ENCODE results near the gene SPECC1.
"Not testable (repeated sequence)": the region's sequence is repeated elsewhere in the genome, so short reads cannot be mapped to it uniquely, and the experiment has no call there.

SPECC1 gene

DNA sequence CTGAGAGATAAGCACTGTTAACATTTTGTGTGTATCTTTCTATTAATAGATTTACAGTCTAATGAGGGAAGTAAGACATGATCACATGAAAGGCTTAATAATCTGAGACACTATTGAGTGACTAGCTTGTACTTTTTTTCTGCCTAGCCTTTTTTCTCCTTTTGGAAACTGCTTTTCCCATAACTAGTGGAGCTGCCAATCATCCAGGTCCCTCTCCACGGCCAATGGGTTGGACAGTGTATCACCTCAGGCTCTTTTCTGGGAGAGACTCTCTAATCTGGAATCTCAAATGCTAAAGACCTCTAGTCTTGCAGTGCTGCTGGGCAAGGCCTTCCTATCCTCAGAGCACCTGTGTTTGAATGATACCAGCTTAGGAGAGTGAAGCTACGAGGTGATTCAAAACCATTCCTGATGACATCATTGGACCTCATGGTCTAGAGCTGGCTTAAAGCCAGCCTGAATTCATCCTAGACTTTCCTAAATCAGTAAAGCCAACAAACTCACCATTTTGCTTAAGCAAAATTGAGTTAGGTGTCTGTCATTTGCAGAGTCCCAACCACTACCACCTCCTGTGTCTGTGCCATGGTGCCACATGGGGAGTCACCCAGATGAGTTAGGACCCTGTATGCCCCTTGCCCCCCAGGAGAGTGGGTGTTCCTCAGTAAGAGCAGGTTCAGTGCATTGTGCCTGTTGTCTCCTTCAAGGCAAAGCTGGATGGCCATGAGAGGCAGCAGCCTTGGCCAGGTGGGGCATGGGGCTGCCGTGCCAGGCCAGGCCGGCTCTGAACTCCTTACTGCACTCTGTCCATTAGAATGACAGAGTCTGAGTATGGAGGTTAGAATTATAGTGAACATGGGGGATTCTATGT is 62.9 kb downstream of the SPECC1 start:
- no peak for DNase-seq

DNA sequence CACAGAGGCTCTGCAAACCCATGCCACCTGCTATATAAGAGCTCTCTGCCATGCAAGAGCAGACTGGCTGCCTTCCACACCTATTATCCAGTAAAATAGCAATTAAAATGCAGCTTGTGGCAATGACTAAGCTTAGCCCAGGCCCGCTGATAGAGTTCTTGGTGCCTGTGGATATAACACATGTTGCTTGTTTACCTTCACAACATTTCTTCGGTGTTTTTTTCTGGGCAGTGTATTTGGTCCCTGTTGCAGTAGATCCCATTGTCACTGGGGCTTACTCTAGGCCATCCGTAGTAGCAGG is 63.5 kb downstream of the SPECC1 start:
- no peak for DNase-seq

DNA sequence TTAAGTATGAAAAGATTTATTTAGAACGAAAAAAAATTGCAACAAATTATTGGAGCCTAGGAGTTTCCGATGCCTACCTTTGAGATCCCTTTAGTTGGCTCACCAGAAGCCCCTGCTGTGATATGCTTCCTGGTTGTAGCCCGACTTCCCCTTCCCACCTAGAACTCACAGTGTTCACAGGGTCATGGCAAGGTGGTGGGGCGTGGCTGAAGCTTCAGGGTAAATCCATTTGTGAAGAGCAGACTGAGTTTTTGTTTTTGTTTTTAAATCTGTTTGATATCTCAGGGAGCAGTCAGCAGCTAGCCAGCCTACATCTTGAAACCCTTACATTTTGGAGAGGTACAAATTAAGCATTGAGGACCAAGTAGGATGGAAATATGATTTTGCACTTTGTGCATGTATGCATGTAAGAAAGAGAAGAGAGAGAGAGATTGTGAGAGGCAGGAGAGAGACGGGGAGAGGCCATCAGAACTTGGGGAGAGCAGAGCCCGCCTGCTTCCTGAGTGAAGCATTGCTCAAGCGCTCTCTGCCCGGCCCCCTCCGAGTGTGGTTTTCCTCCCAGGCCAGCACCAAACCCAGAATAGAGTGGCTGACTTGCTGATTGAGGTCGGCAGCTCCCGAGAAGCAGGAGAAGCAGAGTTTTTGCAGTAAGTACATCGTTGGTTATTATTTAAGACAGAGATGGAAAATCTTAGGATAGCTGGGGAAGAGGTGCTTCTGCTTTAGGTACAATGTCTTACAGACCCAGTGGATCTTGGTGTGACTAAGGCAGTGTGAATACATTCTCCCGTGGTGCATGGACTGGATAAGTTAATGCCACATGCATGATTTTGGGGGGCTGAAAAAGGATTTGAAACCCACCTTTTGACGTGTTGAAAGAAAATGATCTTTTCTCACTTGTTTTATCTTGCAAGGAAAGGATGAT is 64.2 kb downstream of the SPECC1 start:
- peak; percentile 11 for DNase-seq

DNA sequence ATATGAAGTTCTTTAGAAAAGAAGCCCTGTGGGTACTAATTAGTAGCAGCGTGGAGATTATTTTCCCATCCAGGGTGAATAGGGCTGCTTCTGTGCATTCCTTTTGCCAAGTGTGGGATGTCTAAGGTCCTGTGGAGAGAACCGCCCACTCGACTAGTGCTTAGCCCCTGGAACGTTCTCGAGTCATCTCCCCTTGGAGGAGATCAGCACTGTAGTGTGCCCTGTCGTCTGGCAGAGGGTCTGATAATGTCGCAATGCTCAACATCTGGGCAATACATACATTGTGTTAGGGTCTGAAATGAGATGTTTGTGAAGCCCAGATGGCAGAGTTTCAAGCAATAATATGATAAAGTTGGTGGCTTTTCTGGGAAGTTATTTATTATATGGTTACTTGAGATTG is 64.8 kb downstream of the SPECC1 start:
- DNase-seq: no peak

DNA sequence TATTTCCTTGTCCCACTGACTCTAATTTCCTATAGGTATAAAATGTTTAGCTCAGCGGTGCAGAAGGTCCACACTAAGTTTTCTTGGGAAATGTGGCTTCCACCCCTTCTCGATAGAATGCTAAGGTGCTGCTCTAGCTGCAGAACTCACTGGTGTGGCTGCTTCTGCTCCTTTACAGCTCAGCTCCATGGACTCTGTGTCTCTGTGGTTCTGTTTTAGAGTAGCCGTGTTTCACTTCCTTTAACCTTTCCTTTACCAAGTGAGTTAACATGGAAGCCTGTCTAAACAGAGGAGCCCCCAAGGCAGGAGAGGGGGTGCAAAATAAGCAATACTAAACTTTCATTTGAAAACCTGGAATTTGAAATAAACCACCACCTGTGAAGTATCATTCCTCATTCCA is 65.3 kb downstream of the SPECC1 start:
- DNase-seq: no peak

DNA sequence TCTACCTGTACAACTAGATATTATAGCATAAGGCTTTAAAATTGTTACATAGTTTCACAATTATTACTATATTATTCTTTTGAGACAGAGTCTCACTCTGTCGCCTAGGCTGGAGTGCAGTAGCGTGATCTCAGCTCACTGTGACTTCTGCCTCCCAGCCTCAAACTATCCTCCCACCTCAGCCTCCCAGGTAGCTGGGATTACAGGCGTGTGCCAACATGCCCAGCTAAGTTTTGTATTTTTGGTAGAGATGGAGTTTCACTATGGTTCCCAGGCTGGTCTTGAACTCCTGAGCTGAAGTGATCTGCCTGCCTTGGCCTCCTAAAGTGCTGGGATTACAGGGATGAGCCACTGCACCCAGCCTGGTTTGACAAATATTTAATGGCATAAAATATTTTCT is 67.0 kb downstream of the SPECC1 start:
- DNase-seq: not testable (repeated sequence)

DNA sequence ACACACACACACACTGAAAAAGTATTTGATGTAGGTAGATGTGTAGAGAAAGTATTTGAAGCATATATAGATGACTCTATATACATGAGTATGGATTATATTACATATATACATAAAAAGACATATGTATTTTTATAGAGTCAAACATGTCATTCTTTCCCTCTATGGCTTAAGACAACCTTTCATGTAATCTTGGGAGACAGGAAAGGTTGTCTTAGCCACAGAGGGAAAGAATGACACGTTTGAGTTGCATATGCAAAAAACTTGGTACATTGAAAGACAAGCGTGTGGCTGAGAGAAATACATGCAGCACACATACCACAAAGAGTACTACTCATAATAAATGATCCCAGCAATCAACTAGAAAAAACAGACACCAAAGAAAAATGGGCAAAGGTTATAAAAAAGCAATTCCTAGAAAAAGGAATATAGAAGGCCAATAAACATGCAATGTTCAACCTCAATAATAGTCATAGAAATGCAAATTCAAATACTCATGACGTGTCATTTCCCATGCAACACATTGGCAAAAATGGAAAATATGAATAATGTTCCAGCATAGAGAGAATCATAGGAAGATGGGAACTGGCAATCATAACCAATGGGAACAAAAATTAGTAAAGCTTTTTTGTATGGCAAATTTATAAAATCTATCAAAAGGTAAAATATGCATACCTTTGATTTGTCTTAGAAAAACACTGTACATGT is 69.0 kb downstream of the SPECC1 start:
- DNase-seq: no peak

DNA sequence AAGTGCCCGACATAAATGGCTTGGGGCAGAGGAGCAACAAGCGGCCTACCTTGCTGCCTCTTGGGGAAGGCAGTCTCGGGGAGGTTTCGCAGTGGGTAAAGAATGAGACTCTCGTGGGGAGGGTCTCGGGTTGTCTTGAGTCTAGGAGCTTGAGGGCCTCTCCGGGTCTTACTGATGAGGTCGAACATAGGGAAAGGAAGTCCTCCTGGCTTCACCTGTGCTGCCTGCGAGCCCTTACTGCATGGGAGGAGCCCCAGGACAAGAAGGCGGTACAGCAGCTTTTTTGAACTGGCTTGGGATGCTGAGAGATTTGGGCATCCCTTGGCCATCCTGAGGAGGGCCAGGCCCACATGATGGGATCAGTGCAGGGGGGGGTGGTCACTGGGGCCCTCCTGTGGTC is 71.4 kb downstream of the SPECC1 start:
- no peak for DNase-seq

DNA sequence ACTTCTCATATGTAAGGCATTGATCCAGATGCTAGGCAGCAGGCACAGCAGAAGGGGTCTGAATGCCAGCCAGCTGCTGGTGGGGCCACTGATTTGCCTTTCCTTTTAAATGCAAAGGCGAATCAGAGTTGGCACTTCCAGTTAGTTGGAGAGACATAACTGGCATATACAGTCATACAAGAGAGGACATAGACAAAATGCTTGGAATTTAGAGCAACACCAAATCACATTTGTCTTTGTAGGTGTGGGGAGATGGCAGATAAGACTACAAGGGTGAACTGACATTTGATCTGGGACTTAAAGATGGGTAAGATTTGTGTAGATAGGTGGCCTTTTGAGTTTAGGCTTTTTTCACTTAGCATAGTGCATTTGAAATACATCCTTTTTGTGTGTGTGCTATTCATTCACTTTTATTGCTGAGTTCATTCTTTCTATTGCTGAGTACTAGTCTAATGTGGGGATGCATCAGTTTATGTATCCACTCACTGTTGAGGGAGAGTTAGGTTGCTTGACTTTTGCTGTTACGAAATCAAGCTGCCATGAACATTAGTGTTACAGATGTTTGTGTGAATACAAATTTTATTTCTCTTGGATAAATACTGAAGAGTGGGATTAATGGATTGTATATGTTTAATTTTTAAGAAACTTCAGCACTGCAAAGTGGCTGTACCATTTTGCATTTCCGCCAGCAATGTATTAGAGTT is 74.1 kb downstream of the SPECC1 start:
- DNase-seq: no peak

DNA sequence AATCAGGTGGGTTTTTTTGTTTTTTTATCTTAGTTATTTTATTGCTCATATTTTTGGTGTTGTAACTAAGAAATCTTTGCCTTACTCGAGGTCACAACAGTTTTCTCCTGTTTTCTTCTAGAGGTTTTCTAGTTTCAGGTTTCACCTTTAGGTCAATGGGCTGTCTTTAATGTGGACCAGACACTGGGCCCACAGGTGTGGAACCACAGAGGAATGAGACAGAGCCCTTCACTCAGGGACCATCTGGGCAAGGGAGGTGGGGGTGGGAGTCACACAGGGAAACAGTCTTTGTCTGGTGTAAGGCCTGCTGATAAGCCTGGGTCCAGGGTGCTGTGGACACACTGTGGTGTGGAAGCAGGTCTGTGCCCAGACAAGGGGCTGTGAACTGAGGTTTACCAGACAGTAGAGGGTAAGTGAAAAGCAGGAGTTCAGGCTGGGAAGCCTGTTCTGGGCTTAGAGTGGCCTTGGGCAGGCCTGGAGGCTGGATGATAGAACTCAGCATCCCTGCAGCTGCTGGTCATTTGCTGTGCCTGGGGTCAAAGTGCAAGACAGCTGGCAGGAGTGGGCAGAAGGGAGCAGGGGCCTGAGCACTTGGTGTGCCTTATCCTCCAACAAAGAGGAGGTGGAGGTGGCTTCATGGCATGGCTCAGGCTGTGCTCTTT is 75.6 kb downstream of the SPECC1 start:
- no peak for DNase-seq

DNA sequence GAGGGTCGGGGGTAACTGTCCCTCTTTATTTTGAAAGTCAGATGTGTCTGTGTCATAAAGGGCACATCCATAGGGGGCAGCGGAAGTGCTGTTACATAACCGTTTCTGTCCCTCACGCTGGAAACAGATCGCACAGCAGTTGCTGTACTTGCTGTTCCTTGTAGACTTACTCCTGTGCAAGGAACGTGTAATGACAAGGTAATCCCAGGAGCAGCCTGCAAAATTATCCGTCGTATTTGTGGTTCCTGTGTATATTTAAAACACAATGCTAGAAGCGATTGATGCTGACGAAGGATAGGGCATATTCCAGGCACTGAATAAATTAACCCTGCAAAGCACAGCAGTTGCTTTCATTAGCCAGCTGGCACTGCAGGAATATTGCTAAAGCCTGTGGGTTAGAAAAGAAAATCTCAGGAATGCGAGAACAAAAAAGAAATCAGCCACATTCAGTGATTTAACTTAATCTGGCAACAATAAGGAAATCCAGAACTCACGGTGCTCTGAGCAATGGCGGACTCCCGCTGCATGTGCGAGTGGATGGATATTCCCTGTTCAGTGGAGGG is 76.2 kb downstream of the SPECC1 start:
- DNase-seq: no peak

DNA sequence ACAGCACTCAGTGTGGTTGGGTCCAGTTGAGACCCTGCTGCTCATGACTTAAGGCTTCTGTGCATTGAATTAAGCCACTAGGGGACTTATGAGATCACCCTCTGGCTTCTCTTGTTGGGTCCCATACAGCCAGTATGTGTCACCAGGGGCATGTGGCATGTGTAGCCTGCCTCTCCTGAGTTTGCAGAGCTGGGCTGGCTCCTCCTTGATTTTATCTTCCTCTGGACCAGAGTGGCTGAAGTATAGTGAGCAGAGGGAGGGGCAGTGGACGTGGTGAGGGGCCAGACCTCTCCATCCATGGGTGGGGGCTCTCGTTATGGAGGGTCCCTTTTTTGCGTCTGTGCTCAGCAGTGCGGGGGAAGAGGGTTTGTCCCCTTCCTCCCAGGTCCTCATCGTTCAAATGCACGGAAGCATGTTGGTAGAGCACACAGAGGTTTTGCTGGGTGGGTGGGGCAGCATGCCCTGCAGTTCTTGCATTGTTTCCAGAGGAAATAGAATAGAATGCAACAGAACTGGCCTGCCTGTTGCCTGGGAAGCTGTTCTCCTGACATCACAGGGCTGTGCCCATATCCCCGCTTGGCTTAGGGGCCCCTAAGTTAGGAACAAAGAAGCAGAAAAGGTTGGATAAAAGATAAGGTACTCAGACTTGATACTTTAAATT is 77.4 kb downstream of the SPECC1 start:
- DNase-seq: no peak

DNA sequence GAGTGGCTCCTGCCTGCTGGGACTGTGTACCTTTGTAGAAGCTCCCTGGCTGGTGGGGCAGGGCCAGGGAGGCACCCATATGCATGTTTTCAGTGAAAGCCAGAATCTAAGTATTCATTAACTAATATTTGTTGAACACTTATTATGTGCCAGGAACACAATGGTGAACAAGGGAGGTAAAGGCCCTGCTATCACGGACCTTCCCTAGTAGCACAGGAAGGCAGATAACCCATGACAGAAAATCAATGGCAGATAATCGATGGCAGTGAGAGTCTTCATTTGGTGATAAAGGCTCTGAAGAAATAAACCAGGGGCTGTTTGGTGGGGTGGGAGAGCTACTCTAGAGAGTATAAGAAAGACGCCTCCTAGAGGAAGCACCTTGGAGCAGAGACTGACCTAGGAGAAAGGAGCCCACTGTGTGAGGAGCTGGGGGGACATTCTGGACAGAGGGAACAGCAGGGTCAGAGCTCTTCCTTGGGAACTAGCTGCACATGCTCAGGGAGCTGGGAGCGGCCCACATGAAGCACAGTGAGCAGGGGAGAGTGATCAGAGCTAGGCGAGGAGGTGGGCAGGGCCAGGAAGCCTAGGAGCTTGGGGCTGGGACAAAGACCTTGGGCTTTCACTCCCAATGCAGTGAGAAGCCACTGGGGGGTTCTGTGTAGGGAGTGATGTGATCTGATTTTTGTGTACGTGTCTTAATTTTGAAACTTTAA is 78.5 kb downstream of the SPECC1 start:
- no peak for DNase-seq

DNA sequence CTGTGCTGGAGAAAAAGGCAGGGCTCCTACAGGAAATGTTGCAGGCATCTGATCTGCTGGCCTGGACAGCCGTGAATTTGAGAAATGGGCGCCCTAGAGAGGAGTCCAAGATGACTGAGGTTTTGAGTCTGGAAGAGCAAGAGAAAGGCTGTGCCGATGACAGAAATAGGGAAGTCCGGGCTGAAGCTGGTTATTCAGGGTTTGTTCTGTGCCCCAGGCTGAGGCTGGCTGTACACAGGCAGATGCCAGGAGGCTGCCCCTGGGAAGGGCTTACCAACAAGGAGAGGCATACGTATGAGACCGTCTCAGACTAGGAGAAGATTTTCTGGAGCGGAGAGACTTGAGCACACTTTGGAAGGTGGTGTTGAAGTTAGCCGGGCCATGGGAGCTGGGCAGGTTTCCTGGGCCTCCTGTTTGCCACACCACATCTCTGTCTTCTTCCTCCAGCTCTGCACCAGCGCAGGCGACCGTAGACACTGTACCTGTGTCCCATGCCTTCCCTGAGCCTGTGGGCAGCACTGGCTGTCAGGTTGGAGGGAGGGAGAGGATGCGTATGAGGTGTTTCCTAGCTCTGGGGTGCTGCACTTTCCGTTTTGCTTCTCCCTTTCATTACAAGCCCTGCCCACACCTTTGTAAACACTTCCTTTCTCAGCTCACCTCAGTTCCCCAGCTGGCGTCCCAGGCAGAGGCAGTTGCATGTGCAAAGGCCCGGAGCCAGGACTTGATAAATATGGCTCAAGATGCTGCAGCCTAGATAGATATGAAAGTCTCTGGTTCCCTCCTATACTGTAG is 80.8 kb downstream of the SPECC1 start:
- DNase-seq: no peak

DNA sequence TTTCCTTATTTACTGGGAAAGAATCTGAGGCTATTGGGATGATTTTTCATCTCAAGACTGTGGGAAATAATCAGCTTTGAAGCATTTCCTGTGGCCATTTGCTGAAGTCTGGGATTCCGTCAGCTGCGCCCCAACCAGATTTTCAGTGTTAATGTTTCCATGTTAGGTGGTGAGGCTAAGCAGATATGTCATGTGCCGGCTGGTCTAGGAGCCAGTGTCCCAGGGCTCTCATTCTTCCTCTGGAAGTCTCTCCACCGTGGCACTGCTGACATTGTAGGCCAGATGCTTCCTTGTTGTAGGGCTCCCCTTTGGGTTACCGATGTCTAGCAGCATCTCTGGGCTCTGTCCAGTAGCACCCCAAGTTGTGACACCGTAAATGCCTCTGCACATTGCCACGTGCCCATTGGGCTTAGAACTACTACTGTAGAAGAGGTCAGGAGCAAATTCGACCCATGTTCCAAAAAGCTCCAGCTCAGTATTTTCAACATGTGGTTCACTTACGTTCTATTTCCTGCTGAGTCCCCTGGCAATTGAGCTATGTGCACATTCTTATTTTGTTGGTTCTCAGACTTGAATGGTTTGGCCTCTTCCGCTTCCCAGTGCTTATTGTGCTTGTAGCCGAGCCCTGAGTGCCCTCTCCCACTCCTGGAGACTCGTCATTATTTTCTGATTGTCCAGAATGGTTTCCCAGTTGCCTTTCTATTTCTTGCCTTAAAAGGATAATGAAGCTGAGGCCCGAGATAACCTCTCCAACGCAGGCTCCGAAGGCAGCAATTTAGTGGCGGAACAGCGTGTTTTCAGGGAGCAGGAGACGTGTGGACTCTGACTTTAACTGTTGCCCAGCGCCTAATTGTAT is 82.2 kb downstream of the SPECC1 start:
- no peak for DNase-seq

DNA sequence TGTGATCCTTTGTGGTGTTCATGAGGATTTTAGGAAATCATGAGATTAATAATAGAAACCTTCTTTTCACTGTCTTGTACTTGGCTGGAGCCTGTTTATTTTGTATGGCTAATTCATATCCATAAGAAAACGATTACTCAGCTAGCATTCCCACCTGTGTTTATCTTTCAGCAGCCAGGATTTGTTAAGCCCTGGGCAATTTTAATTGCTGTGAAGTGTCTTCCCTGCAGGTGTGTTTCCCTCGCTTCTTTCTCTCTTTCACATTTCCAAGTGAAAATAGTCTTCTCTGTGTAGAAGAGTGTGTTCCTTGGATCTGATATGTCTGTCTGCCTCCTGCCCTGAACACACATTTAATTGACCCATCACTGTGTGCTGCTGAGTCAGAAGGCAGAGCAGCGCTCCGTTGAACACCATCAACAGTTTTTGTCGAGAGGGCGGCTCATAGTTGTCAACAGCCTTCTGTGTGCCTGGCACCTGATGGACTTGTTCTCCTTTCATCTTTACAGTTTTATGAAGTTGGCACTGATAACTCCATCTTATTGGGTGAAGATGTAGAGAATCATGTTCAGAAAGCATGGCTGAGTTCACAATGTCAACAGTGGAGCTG is 83.2 kb downstream of the SPECC1 start:
- no peak for DNase-seq

DNA sequence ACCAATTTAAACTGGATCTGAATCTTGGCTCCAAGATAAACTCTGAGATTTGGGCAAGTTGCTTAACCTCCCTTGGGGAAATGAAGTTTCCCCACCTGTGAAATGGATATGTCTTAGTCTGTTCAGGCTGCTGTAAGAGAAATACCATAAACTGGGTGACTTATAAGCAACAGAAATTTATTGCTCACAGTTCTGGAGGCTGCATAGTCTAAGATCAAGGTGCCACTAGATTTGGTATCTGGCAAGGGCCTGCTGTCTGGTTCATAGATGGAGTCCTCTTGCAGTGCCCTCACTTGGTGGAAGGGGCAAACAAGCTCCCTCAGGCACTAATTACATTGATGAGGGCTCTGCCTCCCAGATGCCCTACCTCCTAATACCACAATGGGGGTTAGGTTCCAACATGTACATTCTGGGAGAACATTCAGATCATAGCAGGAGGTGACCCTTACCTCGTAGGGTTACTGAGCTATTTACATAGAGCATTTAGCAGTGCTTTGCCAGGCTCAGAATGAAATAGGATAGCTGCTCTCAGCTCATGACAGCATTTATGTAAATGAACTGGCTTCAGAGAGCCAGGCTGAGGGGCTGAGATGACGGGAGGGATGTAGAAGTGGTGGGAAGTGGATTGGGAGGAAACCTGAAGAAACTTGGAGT is 83.9 kb downstream of the SPECC1 start:
- no peak for DNase-seq

DNA sequence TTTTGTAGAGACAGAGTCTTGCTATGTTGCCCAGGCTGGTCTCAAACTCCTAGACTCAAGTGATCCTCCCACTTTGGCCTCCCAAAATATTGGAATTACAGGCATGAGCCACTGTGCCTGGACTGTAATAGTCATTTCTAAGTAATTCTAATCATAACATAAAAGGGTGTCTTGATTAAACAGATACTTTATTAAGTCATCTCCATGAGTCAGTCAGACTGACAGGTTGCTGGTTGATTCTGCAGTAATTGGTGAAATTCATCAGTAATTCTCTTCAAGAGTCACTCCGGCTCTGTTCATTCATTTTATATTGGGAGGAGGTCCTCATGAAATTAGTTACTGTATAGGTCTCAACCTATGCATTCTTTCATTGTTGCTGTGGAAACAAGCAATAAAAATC is 85.6 kb downstream of the SPECC1 start:
- DNase-seq: no peak
